ENCODE measurements around the gene ZMPSTE24.

Gene ZMPSTE24

GRCh38 chr1:40314721-40315238 is 56.7 kb downstream of the ZMPSTE24 start:
- Histone ChIP-seq H3K27ac (ENCODE audit: low read length) (0 out of 2 replicates have a peak overlapping the region, but pooled peaks have one; percentile 7), H3K9me3 (ENCODE audit: insufficient read depth, low read length) (no peaks in the 10 kb centered on the region), H3K27me3 (ENCODE audit: low read depth, low read length) (peaks cover 9% of the 10 kb centered on the region; the same call in 1 of the 2 replicates), H3K9ac (ENCODE audit: low read length) (peak overlapping the region; percentile 62), H3K36me3 (replicated peaks; ENCODE audit: low read depth, low read length) (no peaks in the 10 kb centered on the region), H3K79me2 (ENCODE audit: low read length) (no peaks in the 10 kb centered on the region), H3K4me1 (ENCODE audit: low read length) (peaks cover 41% of the 10 kb centered on the region), H4K20me1 (ENCODE audit: insufficient read depth, low read length) (no peaks in the 10 kb centered on the region), H3K4me3 (ENCODE audit: low read length) (peak overlapping the region; percentile 76), H3K4me2 (ENCODE audit: low read length) (peak overlapping the region; percentile 93), H2AFZ (ENCODE audit: low read depth, low read length) (peak overlapping the region; percentile 51; the same call in 1 of the 2 replicates)
- TF ChIP-seq EZH2phosphoT487 (IDR thresholded peaks at IDR 0.05; ENCODE audit: low read depth) (no peak), CTCF (IDR thresholded peaks at IDR 0.05; ENCODE audit: low read depth, low read length) (no peak)

- Histone ChIP-seq H3K4me1 (ENCODE audit: low read length) (peaks cover 41% of the 10 kb centered on the region), H3K4me2 (ENCODE audit: low read length) (peak overlapping the region; percentile 93), H3K36me3 (replicated peaks; ENCODE audit: low read depth, low read length) (no peaks in the 10 kb centered on the region), H3K9ac (ENCODE audit: low read length) (peak overlapping the region; percentile 62), H4K20me1 (ENCODE audit: insufficient read depth, low read length) (no peaks in the 10 kb centered on the region), H2AFZ (ENCODE audit: low read depth, low read length) (peak overlapping the region; percentile 60), H3K27ac (ENCODE audit: low read length) (0 out of 2 replicates have a peak overlapping the region, but pooled peaks have one; percentile 7), H3K27me3 (ENCODE audit: low read depth, low read length) (peaks cover 9% of the 10 kb centered on the region; the same call in 1 of the 2 replicates), H3K4me3 (ENCODE audit: low read length) (peak overlapping the region; percentile 76), H3K9me3 (ENCODE audit: insufficient read depth, low read length) (no peaks in the 10 kb centered on the region), H3K79me2 (ENCODE audit: low read length) (no peaks in the 10 kb centered on the region)
- TF ChIP-seq CTCF (IDR thresholded peaks at IDR 0.05; ENCODE audit: low read depth, low read length): peak; percentile 59
- TF ChIP-seq EZH2phosphoT487 (IDR thresholded peaks at IDR 0.05; ENCODE audit: low read depth): no peak
Measured at GRCh38 chr1:40315239-40315794, 57.3 kb downstream of the ZMPSTE24 start.

- peak overlapping the region; percentile 60 for H2AFZ ChIP-seq (ENCODE audit: low read depth, low read length)
- H3K4me3 ChIP-seq (ENCODE audit: low read length): peak overlapping the region; percentile 76
- TF ChIP-seq EZH2phosphoT487 (IDR thresholded peaks at IDR 0.05; ENCODE audit: low read depth) (no peak), CTCF (IDR thresholded peaks at IDR 0.05; ENCODE audit: low read depth, low read length) (no peak)
- peaks cover 41% of the 10 kb centered on the region for H3K4me1 ChIP-seq (ENCODE audit: low read length)
- no peaks in the 10 kb centered on the region for H3K9me3 ChIP-seq (ENCODE audit: insufficient read depth, low read length)
- peak overlapping the region; percentile 49 for H3K9ac ChIP-seq (ENCODE audit: low read length)
- no peaks in the 10 kb centered on the region for H3K79me2 ChIP-seq (ENCODE audit: low read length)
- H3K36me3 ChIP-seq (replicated peaks; ENCODE audit: low read depth, low read length): no peaks in the 10 kb centered on the region
- no peak overlapping the region for H3K27ac ChIP-seq (ENCODE audit: low read length)
- no peaks in the 10 kb centered on the region for H4K20me1 ChIP-seq (ENCODE audit: insufficient read depth, low read length)
- H3K4me2 ChIP-seq (ENCODE audit: low read length): peak overlapping the region; percentile 93
- H3K27me3 ChIP-seq (ENCODE audit: low read depth, low read length): peaks cover 9% of the 10 kb centered on the region; the same call in 1 of the 2 replicates
Measured at GRCh38 chr1:40315795-40316594, 58.0 kb downstream of the ZMPSTE24 start.

All from OCI-LY3 (cell line).